HEK293 (cell line): ENCODE results near the gene STMND1.

ENCODE experiments used
- CTCF ChIP-seq: fragments of 450-650 bp; formaldehyde crosslinking; IDR thresholded peaks from 2 replicates; pipeline ENCODE4 v1.5.1; 2016; ENCODE audit warnings: missing biosample characterization, missing genetic modification characterization
- KLF10 ChIP-seq: fragments of 450-650 bp; IDR thresholded peaks from 2 replicates; pipeline ENCODE4 v1.5.1; 2018; ENCODE audit warnings: missing biosample characterization, mild to moderate bottlenecking, missing genetic modification characterization
- MEIS1 ChIP-seq: sonication (generic); formaldehyde crosslinking; IDR thresholded peaks from 2 replicates; pipeline ENCODE4 v1.8.1; 2022; ENCODE audit warnings: missing genetic modification reagents, mild to moderate bottlenecking, borderline replicate concordance
- PBX3 ChIP-seq: sonication (generic); formaldehyde crosslinking; IDR thresholded peaks from 2 replicates; pipeline ENCODE4 v1.8.1; 2022; ENCODE audit warnings: mild to moderate bottlenecking, moderate library complexity, missing genetic modification reagents
- ZBTB10 ChIP-seq: fragments of 450-650 bp; formaldehyde crosslinking; IDR thresholded peaks from 2 replicates; pipeline ENCODE4 v1.5.1; 2016; ENCODE audit warnings: missing biosample characterization, missing genetic modification characterization
- ZBTB11 ChIP-seq: fragments of 450-650 bp; formaldehyde crosslinking; conservative IDR thresholded peaks from 2 replicates; pipeline ENCODE4 v1.5.1; 2016; ENCODE audit warnings: low read depth, missing biosample characterization, missing genetic modification characterization
- ZNF280C ChIP-seq: fragments of 450-650 bp; formaldehyde crosslinking; IDR thresholded peaks from 2 replicates; pipeline ENCODE4 v1.5.1; 2016; ENCODE audit warnings: missing biosample characterization, missing genetic modification characterization
- ZNF501 ChIP-seq: fragments of 450-650 bp; formaldehyde crosslinking; IDR thresholded peaks from 2 replicates; pipeline ENCODE4 v1.5.1; 2016; ENCODE audit warnings: missing biosample characterization, missing genetic modification characterization
- ZNF521 ChIP-seq: fragments of 450-650 bp; formaldehyde crosslinking; IDR thresholded peaks from 2 replicates; pipeline ENCODE4 v1.5.1; 2017; ENCODE audit warnings: missing biosample characterization, mild to moderate bottlenecking, missing genetic modification characterization
- ZNF776 ChIP-seq: fragments of 450-650 bp; formaldehyde crosslinking; IDR thresholded peaks from 2 replicates; pipeline ENCODE4 v1.5.0; 2017; ENCODE audit warnings: missing biosample characterization, missing genetic modification characterization, borderline replicate concordance
- ZNF843 ChIP-seq: fragments of 450-650 bp; formaldehyde crosslinking; IDR thresholded peaks from 2 replicates; pipeline ENCODE4 v1.5.1; 2016; ENCODE audit warnings: missing biosample characterization, missing genetic modification characterization

GRCh38 chr6:17150096-17150495, 48.2 kb downstream of the STMND1 start:
- no peak for TF ChIP-seq ZNF776 (tag by site-specific recombination)
- TF ChIP-seq CTCF (tag by site-specific recombination) = no peak
- no peak for TF ChIP-seq ZNF280C (tag by site-specific recombination)
- TF ChIP-seq PBX3 (CRISPR knock-in tag) = no peak
- no peak for TF ChIP-seq ZNF843 (tag by site-specific recombination)
- no peak for TF ChIP-seq KLF10
- no peak for TF ChIP-seq ZNF501 (tag by site-specific recombination)
- TF ChIP-seq ZBTB10 (tag by site-specific recombination) = no peak
- TF ChIP-seq ZBTB11 = no peak
- no peak for TF ChIP-seq ZNF521 (tag by site-specific recombination)
- TF ChIP-seq MEIS1 (CRISPR knock-in tag) = no peak
